Naive B cell (primary cell): ENCODE results near the gene SLC41A3. TPM values are rescaled to one million over a fixed set of nuclear protein-coding genes. Genes with fewer than 3 reads are reported as not detected.
"Not testable (repeated sequence)": the region's sequence is repeated elsewhere in the genome, so short reads cannot be mapped to it uniquely, and the experiment has no call there.

Source experiments
- ATAC-seq, 2 donors: fragments of 150-1000 bp; cut with Tn5 transposase; 2 replicates each; pipeline ENCODE4 v1.10.0; 2021; ENCODE audit warnings: low read depth in 2 of 2, mild to moderate bottlenecking in 2 of 2, moderate library complexity in 2 of 2
- DNase-seq: peaks from one replicate; pipeline ENCODE4 v3.0.0; 2022
- H3K27ac Mint-ChIP-seq, 6 donors: one replicate each; pipeline ENCODE4 v1.8.0; 2020 to 2022; ENCODE audit warnings: mild to moderate bottlenecking in 6 of 6, mixed read lengths in 6 of 6, moderate library complexity in 5 of 6, inconsistent platforms in 2 of 6
- H3K27me3 Mint-ChIP-seq, 3 donors: one replicate each; pipeline ENCODE4 v1.8.0; 2021 to 2022; ENCODE audit warnings: mixed read lengths in 3 of 3, mild to moderate bottlenecking in 1 of 3
- H3K36me3 Mint-ChIP-seq, 2 donors: one replicate each; pipeline ENCODE4 v1.8.0; 2020 to 2022; ENCODE audit warnings: mixed read lengths in 2 of 2, inconsistent platforms in 1 of 2, mild to moderate bottlenecking in 1 of 2
- H3K4me1 Mint-ChIP-seq, 3 donors: one replicate each; pipeline ENCODE4 v1.8.0; 2020 to 2022; ENCODE audit warnings: mixed read lengths in 3 of 3, inconsistent platforms in 1 of 3, mild to moderate bottlenecking in 1 of 3, moderate library complexity in 1 of 3
- H3K4me3 Mint-ChIP-seq, 8 donors: one replicate each; pipeline ENCODE4 v1.8.0; 2020 to 2022; ENCODE audit warnings: mild to moderate bottlenecking in 8 of 8, mixed read lengths in 8 of 8, moderate library complexity in 8 of 8, inconsistent platforms in 2 of 8
- H3K9me3 Mint-ChIP-seq, 7 donors: one replicate each; pipeline ENCODE4 v1.8.0; 2020 to 2022; ENCODE audit warnings: mixed read lengths in 7 of 7, mild to moderate bottlenecking in 5 of 7, inconsistent platforms in 2 of 7, moderate library complexity in 1 of 7
- polyA plus RNA-seq, 6 donors: library from polyadenylated mRNA; unstranded; fragments of 300-500 nt; fragmentation: Illumina TruSeq; gene quantifications; one replicate each; pipeline ENCODE4 v1.2.3, GENCODE V29; 2021; ENCODE audit warnings: low read depth in 6 of 6

The SLC41A3 gene
- polyA plus RNA-seq, 6 donors from 2014 or later = 21.4 to 28.7 (median 24.9) TPM

DNA sequence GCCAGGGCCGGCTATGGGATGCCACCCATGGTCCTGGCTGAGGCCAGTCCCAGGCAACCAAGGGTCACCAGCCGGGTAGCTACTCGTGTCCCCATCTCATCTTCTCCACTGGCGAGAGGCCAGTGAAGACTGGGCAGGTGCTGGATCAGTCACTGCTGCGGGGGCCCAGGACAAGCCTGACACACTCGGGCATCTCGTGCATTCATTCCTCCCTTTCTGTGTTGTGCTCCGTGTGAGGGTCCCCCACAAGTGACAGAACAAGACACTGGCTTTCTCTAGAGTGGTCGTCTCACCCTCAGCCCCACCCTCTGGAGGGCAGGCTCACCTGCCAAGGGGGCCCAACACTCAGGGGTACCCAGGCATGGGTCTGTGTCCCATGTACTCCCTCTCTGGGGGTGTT is 66.6 kb downstream of the SLC41A3 start:
- no peaks in the 10 kb centered on the region for H3K4me1 Mint-ChIP-seq
- H3K4me3 Mint-ChIP-seq = no peak overlapping the region
- H3K36me3 Mint-ChIP-seq = peaks cover 35% of the 10 kb centered on the region in 2 donors
- no peak overlapping the region for H3K27ac Mint-ChIP-seq
- H3K27me3 Mint-ChIP-seq = no peaks in the 10 kb centered on the region
- ATAC-seq (no peak), DNase-seq (no peak)
- H3K9me3 Mint-ChIP-seq = no peaks in the 10 kb centered on the region

DNA sequence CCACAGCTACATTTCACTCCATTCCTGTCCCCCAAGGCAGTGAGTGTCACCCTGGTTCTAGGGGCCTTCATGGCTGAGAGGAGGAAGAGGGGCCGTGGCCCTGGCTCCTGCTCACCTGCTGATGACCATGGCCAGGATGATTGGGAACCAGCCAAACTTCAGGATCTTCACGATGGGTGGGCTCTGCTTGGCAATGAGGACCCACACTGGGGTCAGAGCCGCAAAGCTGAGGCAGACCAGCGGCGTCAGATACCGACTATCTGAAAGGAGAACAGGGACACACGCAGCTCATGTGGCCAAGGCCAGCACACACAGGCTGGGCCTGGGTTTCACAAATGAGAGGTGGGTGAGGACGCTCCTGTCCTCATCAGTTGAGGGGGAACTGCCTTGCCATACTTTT is 67.3 kb downstream of the SLC41A3 start:
- Mint-ChIP-seq H3K4me3 (no peak overlapping the region), H3K9me3 (peaks cover 0 to 5% (median 0%) of the 10 kb centered on the region in 7 donors), H3K4me1 (no peaks in the 10 kb centered on the region), H3K36me3 (peaks cover 35 to 42% of the 10 kb centered on the region in 2 donors), H3K27ac (no peak overlapping the region), H3K27me3 (no peaks in the 10 kb centered on the region)
- ATAC-seq (no peak), DNase-seq (no peak)

DNA sequence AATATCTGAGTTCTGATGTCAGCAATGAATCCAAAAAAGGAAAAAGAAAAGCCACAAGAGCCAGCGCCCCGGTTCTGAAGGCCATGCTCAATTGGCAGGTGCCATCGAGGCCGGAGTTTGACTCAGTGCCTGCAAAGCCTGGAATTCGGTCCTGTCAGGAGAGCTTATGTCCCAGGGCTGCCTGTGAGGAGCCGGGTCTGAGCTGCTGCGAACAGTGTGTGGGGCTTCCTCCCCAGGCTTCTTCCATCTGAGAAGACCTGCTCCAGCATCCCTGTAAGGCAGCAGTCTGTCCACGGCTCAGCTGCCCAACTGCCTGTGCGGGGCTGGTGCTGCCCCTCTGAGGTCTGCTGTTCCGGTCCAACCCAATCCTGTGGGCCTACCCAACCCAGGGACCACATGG is 68.8 kb downstream of the SLC41A3 start:
- Mint-ChIP-seq H3K4me3 (no peak overlapping the region), H3K27me3 (no peaks in the 10 kb centered on the region), H3K9me3 (peaks cover 0 to 11% (median 0%) of the 10 kb centered on the region in 7 donors), H3K4me1 (no peaks in the 10 kb centered on the region), H3K36me3 (peaks cover 37 to 52% of the 10 kb centered on the region in 2 donors), H3K27ac (no peak overlapping the region)
- DNase-seq = no peak
- ATAC-seq = no peak

DNA sequence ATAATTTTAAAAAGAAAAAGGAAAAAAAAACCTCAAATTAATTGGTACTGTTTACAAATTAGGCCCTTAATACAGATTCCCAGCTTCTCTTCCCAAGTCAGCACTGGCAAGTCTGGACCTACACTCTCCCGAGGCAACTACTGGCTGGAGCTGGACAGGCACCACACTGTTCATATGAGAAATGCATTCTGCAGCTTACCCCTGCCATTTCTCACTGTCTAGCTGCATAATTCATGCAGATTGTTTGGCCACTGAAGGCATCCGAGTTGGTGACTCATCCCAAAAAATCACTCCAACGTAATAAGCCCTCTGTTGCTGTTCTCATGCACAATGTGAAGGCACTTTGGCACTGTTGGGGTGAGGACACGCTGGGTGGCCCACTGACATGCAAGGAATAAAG is 69.7 kb downstream of the SLC41A3 start:
- H3K4me1 Mint-ChIP-seq = no peaks in the 10 kb centered on the region
- no peak overlapping the region for H3K4me3 Mint-ChIP-seq
- peaks cover 0 to 11% (median 0%) of the 10 kb centered on the region in 7 donors for H3K9me3 Mint-ChIP-seq
- peaks cover 41 to 53% of the 10 kb centered on the region in 2 donors for H3K36me3 Mint-ChIP-seq
- no peak for DNase-seq
- no peaks in the 10 kb centered on the region for H3K27me3 Mint-ChIP-seq
- no peak for ATAC-seq
- H3K27ac Mint-ChIP-seq = peak overlapping the region in 1 of 6 donors; percentile 42

DNA sequence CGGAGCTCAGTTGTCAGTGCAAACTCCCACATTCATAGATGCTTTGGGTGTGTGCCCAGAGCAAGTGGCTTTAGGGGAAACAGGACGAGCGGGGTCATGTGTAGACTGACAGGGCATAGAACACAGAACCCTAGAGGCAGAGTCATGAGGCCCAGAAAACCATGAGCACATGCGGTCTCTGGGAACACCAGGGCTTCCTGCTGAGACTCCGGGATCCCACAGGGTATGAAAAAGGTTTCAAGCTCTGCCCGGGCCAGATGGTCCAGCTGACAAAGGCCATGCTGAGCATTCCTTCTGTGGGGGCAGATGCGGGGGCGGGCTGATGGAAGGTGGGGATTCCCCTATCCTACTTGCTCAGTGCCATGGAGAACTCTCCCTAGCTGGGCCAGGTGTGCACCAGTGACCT is 70.2 kb downstream of the SLC41A3 start:
- no peak for ATAC-seq
- H3K4me3 Mint-ChIP-seq = no peak overlapping the region
- H3K9me3 Mint-ChIP-seq = peaks cover 0 to 11% (median 0%) of the 10 kb centered on the region in 7 donors
- no peak for DNase-seq
- H3K27ac Mint-ChIP-seq = no peak overlapping the region
- no peaks in the 10 kb centered on the region for H3K4me1 Mint-ChIP-seq
- no peaks in the 10 kb centered on the region for H3K27me3 Mint-ChIP-seq
- peaks cover 45 to 58% of the 10 kb centered on the region in 2 donors for H3K36me3 Mint-ChIP-seq

DNA sequence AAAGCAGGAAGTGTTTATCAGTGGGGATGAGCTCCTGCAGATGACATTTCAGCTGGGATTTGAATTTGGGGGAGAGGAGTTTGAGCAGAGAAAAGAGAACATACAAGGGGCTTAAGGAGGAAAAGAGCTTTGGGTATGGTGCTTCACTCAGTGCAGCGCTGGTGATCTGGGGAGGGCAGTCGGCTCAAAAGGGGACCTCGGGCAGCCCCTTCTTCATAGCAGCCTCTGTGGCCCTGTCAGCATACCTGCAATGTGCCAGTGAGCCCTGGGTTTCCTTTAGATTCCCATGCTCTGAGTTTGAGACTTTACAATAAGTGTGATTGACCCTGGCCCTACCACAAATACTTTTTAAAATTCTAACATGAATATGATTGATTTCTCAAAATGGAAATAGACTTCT is 74.7 kb downstream of the SLC41A3 start:
- no peak for DNase-seq
- H3K36me3 Mint-ChIP-seq = peaks cover 47 to 64% of the 10 kb centered on the region in 2 donors
- no peak overlapping the region for H3K4me3 Mint-ChIP-seq
- no peaks in the 10 kb centered on the region for H3K27me3 Mint-ChIP-seq
- no peak for ATAC-seq
- H3K9me3 Mint-ChIP-seq = peaks cover 0 to 11% (median 0%) of the 10 kb centered on the region in 7 donors
- no peak overlapping the region for H3K27ac Mint-ChIP-seq
- H3K4me1 Mint-ChIP-seq = no peaks in the 10 kb centered on the region

DNA sequence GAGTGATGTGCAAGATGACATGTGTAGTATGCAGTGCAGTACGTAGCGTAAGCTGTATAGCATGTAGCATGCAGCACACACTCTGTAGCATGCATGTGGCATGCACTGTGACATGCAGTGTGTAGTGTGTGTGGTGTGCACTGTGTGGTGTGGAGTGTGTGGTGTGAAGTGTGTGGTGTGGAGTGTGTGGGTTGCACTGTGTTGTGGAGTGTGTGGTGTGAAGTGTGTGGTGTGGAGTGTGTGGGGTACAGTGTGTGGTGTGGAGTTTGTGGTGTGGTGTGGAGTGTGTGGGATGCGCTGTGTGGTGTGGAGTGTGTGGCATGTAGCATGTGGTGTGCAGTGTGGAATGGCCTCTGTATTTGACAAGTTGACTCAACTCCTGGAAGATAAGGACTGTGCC is 75.7 kb downstream of the SLC41A3 start:
- peaks cover 42 to 55% of the 10 kb centered on the region in 2 donors for H3K36me3 Mint-ChIP-seq

DNA sequence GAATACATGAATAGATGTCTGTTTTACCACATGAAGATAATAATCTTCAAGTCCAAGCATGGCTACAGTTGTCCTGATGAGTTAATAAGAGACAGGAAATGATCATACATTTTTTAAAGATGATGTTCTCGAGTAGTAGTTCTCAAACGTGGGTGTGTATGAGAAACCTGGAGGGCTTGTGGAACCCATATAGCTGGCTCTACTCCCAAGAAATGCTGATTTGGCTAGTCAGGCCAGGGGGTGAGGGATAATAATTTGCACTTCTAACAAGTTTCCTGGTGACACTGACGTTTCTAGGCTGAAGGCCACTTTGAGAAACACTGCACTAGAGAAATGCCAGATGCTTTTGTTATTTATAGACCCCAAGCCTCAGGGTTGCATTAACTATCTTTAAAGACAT is 78.0 kb downstream of the SLC41A3 start:
- H3K27ac Mint-ChIP-seq = no peak overlapping the region
- DNase-seq = no peak
- peaks cover 24 to 44% of the 10 kb centered on the region in 2 donors for H3K36me3 Mint-ChIP-seq
- H3K9me3 Mint-ChIP-seq = peaks cover 4 to 19% (median 10%) of the 10 kb centered on the region in 7 donors
- no peak for ATAC-seq
- no peaks in the 10 kb centered on the region for H3K27me3 Mint-ChIP-seq
- H3K4me3 Mint-ChIP-seq = no peak overlapping the region
- no peaks in the 10 kb centered on the region for H3K4me1 Mint-ChIP-seq

More for the DNA sequence above, 75.7 kb downstream of the SLC41A3 start:
- peaks cover 0 to 11% (median 0%) of the 10 kb centered on the region in 7 donors for H3K9me3 Mint-ChIP-seq
- no peak for ATAC-seq
- DNase-seq = no peak
- H3K27me3 Mint-ChIP-seq = no peaks in the 10 kb centered on the region
- no peak overlapping the region for H3K4me3 Mint-ChIP-seq
- peak overlapping the region in 1 of 6 donors; percentile 26 for H3K27ac Mint-ChIP-seq
- no peaks in the 10 kb centered on the region for H3K4me1 Mint-ChIP-seq

DNA sequence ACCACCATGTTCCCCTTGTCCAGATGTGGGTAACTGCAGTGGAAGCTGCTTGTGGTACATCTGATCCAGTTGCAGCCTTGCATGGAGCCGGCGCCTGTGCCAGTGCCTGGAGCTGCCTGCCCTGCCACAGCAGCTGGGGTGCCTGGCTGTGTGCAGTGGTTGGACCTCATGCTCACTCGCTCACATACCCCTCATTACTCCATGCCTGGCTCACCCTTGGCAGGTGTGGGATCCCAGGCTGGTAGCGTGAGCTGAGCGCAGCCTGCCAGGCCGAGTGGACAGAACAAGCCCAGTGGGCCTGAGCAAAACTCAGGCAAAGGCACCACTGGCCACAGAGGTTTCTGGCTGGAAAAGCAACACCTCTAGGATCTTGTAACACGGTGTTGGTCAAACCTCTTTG is 79.2 kb downstream of the SLC41A3 start:
- Mint-ChIP-seq H3K36me3 (peaks cover 24 to 41% of the 10 kb centered on the region in 2 donors), H3K27me3 (no peaks in the 10 kb centered on the region), H3K27ac (no peak overlapping the region), H3K9me3 (peaks cover 4 to 29% (median 17%) of the 10 kb centered on the region in 7 donors), H3K4me1 (no peaks in the 10 kb centered on the region), H3K4me3 (no peak overlapping the region)
- DNase-seq (no peak), ATAC-seq (no peak)

DNA sequence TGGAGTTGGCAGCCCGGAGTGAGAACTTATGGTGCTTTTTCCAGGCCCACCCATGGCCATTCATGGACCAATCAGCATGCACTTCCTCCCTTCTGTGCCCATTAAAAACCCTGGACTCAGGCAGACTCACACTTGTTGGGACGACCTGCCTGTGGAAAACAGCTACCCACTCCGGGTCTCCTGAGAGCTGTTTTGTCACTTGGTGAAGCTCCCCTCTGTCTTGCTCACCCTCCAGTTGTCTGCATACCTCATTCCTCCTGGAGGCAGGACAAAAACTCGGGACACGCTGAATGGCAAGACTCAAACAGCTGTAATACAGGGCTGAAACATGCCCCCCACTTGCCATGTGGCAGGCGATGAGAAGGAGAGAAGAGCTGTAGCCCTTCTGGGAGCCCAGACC is 79.7 kb downstream of the SLC41A3 start:
- peaks cover 20 to 44% of the 10 kb centered on the region in 2 donors for H3K36me3 Mint-ChIP-seq
- H3K27me3 Mint-ChIP-seq = no peaks in the 10 kb centered on the region
- no peak for DNase-seq
- no peak for ATAC-seq
- H3K9me3 Mint-ChIP-seq = peaks cover 4 to 33% (median 22%) of the 10 kb centered on the region in 7 donors
- H3K4me3 Mint-ChIP-seq = no peak overlapping the region
- no peaks in the 10 kb centered on the region for H3K4me1 Mint-ChIP-seq
- peak overlapping the region in 1 of 6 donors; percentile 72 for H3K27ac Mint-ChIP-seq

DNA sequence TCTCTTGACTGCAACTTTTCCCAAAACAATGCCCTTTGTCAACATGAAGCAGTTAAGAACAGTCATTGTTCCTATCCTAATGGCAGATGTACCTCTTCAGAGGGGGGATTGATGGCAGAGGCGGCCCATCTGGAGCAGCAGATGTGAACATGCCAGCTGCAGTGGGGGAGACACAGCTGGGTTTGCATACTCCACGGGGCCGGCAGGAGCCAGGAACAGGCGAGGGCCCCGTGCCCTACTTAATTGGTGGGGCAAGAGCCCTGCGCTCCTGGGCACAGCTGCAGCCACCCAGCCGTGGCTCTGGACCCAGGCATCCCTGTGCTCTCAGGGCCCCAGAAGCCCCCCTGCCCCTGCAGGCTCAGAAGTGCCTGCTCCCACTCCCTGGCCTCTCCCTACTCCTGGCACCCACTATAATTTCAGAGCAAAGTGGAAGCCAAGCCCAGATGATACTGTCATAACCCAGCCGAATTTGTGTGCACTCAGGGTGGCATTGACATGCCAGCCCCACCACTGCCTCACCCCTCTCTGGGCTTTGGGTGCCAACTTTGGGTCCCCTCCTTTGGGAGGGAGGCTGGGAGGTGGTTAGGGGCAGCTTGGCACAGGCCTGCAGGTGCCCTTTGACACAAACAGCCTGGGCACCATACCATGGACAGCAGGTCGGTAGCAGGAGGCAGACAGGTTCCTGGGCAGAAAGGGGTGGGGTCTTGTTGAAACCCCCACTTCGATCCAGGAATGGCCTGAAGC is 80.3 kb downstream of the SLC41A3 start:
- Mint-ChIP-seq H3K4me3 (no peak overlapping the region), H3K27ac (no peak overlapping the region), H3K27me3 (no peaks in the 10 kb centered on the region), H3K36me3 (peaks cover 14 to 44% of the 10 kb centered on the region in 2 donors), H3K4me1 (no peaks in the 10 kb centered on the region), H3K9me3 (peaks cover 4 to 39% (median 28%) of the 10 kb centered on the region in 7 donors)
- ATAC-seq = no peak
- DNase-seq = no peak

DNA sequence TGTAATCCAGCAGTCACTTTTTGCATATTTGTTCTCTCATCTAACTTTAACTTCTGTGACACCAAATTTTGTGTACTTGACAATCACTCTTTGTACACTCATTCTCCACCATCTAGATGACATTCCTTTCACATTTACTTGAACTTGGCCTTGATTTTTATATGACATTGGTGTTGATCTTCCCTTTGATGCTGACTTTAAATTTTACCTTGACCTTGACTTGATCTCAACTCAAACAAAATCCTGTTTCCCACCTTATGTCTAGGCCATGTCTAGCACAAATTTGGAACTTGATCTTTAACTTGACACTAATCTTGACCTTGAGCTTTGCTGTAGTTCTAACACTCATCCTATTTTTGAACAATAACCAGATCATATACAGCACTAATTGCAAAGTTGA is 81.7 kb downstream of the SLC41A3 start:
- Mint-ChIP-seq H3K27ac (no peak overlapping the region), H3K4me1 (no peaks in the 10 kb centered on the region), H3K4me3 (no peak overlapping the region), H3K9me3 (peaks cover 4 to 49% (median 31%) of the 10 kb centered on the region in 7 donors), H3K36me3 (peaks cover 13 to 42% of the 10 kb centered on the region in 2 donors), H3K27me3 (peaks cover 0 to 5% (median 0%) of the 10 kb centered on the region in 3 donors)
- no peak for ATAC-seq
- no peak for DNase-seq

DNA sequence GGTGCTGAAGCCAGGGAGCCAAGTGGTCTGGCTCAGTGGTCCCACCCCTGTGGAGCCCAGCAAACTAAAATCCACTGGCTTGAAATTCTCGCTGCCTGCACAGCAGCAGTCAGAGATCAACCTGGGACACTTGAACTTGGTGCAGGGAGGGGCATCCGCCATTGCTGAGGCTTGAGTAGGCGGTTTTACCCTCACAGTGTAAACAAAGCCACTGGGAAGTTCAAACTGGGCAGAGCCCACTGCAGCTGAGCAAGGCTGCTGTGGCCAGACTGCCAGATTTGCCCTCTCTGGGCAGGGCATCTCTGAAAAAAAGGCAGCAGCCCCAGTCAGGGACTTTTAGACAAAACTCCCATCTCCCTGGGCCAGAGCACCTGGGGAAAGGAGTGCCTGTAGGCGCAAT is 87.2 kb downstream of the SLC41A3 start:
- H3K27me3 Mint-ChIP-seq, H3K27ac Mint-ChIP-seq, H3K4me3 Mint-ChIP-seq, DNase-seq, H3K4me1 Mint-ChIP-seq, ATAC-seq: not testable (repeated sequence)
- peaks cover 17 to 23% of the 10 kb centered on the region in 2 donors for H3K36me3 Mint-ChIP-seq
- H3K9me3 Mint-ChIP-seq = peaks cover 4 to 37% (median 28%) of the 10 kb centered on the region in 7 donors

DNA sequence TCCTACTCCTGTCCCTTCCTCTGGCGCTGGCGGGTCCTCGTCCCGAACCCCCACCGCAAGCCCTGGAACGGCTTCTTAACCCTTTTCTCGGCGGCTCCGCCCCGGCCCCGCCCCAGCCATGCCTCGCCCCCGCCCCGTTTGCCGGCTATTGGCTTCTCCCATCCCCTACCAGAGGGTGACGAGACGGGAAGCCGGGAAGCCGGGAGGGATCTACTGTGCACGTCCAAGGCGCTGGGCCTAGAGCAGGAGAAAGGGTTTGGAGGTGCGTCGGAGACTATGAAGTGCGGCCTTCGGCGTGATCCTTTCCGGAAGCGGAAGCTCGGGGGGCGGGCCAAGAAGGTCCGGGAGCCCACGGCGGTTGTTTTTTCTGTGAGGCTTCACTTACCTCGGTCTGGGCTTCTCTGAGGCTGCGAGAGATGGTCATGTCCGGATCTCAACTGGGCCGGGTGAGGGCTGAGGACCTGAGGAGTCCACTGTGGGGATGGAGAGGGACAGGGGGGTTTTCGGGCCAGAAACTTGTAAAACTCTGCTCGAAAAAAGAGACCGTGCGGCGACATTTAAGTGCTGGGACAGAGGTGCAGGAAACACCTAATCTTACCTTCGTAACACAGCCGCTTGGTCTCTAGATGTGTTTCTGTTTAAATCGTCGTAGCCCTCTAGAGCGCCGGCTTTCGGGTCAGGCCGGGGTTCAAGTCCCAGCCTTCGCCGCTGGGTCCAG is 93.5 kb downstream of the SLC41A3 start:
- Mint-ChIP-seq H3K36me3 (no peaks in the 10 kb centered on the region), H3K27ac (peak overlapping the region in 5 of 6 donors; percentile 92 to 99 (median 97)), H3K4me1 (peaks cover 24 to 31% (median 28%) of the 10 kb centered on the region in 3 donors), H3K9me3 (peaks cover 0 to 7% (median 0%) of the 10 kb centered on the region in 7 donors), H3K4me3 (peak overlapping the region; percentile 65 to 99 (median 96)), H3K27me3 (peaks cover 0 to 8% (median 0%) of the 10 kb centered on the region in 3 donors)
- ATAC-seq (peak; percentile 95), DNase-seq (peak; percentile 70)
